ENCODE results near the gene PLAGL2. TPM values are rescaled to one million over a fixed set of nuclear protein-coding genes. Genes with fewer than 3 reads are reported as not detected.

The PLAGL2 gene
- total RNA-seq, 1 experiment from 2014 or later = 96.1 TPM

DNA sequence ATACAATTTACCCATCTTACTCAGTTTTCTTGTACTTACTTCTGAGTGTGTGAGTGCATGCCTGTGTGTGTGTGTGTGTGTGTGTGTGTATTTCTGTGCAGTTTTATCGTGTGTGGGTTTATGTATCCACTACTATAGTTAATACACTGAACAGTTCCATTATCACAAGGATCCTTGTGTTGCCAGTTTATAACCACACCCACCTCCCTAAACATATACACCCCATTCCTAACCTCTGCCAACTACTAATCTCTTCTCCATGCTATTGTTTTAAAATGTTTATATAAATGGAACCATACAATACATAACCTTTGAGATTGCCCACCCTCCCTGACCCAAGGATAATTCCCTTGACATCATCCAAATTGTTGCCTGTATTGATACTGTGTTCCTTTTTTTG is 18.8 kb upstream of the PLAGL2 start:
- Histone ChIP-seq H3K9me3 (no peaks in the 10 kb centered on the region), H3K27me3 (replicated peaks; ENCODE audit: control insufficient read depth, insufficient read depth, low read length) (no peaks in the 10 kb centered on the region), H3K4me1 (peaks cover 57% of the 10 kb centered on the region), H3K4me3 (ENCODE audit: low read depth, low read length) (no peak overlapping the region), H3K36me3 (ENCODE audit: control insufficient read depth, insufficient read depth, low read length) (peaks cover 25% of the 10 kb centered on the region)
- no peaks in the 10 kb centered on the region for H3K9me3 Mint-ChIP-seq (ENCODE audit: unreplicated experiment)
- no TSS peak for BruUV-seq (replicated peaks)
- H3K36me3 Mint-ChIP-seq (ENCODE audit: insufficient read depth, unreplicated experiment) = peaks cover 94% of the 10 kb centered on the region
- peaks cover 59% of the 10 kb centered on the region for H3K4me1 Mint-ChIP-seq (ENCODE audit: low read depth, unreplicated experiment)
- DNase-seq = no peak
- H3K27me3 Mint-ChIP-seq (ENCODE audit: insufficient read depth, unreplicated experiment) = no peaks in the 10 kb centered on the region
- CTCF ChIA-PET = no interaction called here
- peak overlapping the region; percentile 99 for H3K27ac Mint-ChIP-seq (ENCODE audit: unreplicated experiment)
- POLR2A ChIA-PET = interaction anchor here (1.2 to 2.1 kb wide), 3 partner anchors 18 to 28 kb away, joined by 3 to 13 read pairs (median 3); partner anchors contain the start of gene POFUT1
- no peak for TF ChIP-seq CTCF (IDR thresholded peaks at IDR 0.05; ENCODE audit: insufficient read depth in 1 of 2, low read depth in 1 of 2, low read length in 1 of 2, severe bottlenecking in 1 of 2, unreplicated experiment in 1 of 2)
- intact Hi-C loops (cut with micrococcal nuclease; ENCODE audit: unreplicated experiment) = loop anchor here (5.0 kb wide), 1 partner anchor 514 kb away; no protein-coding TSS in a partner anchor
- peak overlapping the region; percentile 59 for H3K4me3 Mint-ChIP-seq (ENCODE audit: unreplicated experiment)

DNA sequence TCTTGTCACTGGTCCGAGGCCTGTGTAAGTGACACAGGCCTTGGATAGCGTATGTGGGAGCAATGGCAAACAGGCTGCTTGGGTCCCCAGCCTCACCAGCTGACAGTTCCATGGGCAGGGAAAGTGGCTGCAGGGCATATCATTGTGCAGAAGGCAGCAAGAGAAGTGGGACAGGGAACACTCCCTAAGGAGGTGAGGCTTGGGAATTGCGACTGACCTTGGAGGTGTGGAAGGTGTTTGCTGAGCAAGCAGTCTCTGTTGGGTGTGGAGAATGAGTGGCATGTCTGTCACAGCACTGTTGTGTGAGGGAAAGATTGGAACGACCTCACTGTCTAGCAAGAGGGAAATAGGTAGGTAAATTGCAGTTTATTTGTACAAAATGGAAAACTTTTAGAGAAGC is 16.9 kb upstream of the PLAGL2 start:
- no peaks in the 10 kb centered on the region for H3K9me3 Mint-ChIP-seq (ENCODE audit: unreplicated experiment)
- Histone ChIP-seq H3K4me1 (peaks cover 52% of the 10 kb centered on the region), H3K36me3 (ENCODE audit: control insufficient read depth, insufficient read depth, low read length) (peaks cover 18% of the 10 kb centered on the region), H3K9me3 (no peaks in the 10 kb centered on the region), H3K27me3 (replicated peaks; ENCODE audit: control insufficient read depth, insufficient read depth, low read length) (no peaks in the 10 kb centered on the region), H3K4me3 (ENCODE audit: low read depth, low read length) (no peak overlapping the region)
- no peaks in the 10 kb centered on the region for H3K27me3 Mint-ChIP-seq (ENCODE audit: insufficient read depth, unreplicated experiment)
- peaks cover 49% of the 10 kb centered on the region for H3K4me1 Mint-ChIP-seq (ENCODE audit: low read depth, unreplicated experiment)
- intact Hi-C loops (cut with micrococcal nuclease; ENCODE audit: unreplicated experiment) = no loop called here
- peaks cover 90% of the 10 kb centered on the region for H3K36me3 Mint-ChIP-seq (ENCODE audit: insufficient read depth, unreplicated experiment)
- POLR2A ChIA-PET = no interaction called here
- CTCF ChIA-PET = no interaction called here
- peak overlapping the region; percentile 99 for H3K27ac Mint-ChIP-seq (ENCODE audit: unreplicated experiment)
- no peak for TF ChIP-seq CTCF (IDR thresholded peaks at IDR 0.05; ENCODE audit: insufficient read depth in 1 of 2, low read depth in 1 of 2, low read length in 1 of 2, severe bottlenecking in 1 of 2, unreplicated experiment in 1 of 2)
- DNase-seq = peak; percentile 68 to 83
- no TSS peak for BruUV-seq (replicated peaks)
- H3K4me3 Mint-ChIP-seq (ENCODE audit: unreplicated experiment) = peak overlapping the region; percentile 8

GRCh38 chr20:32218156-32218900 is 10.8 kb upstream of the PLAGL2 start:
- peaks cover 82% of the 10 kb centered on the region for H3K36me3 Mint-ChIP-seq (ENCODE audit: insufficient read depth, unreplicated experiment)

More at GRCh38 chr20:32218156-32218900, 10.8 kb upstream of the PLAGL2 start:
- H3K27ac Mint-ChIP-seq (ENCODE audit: unreplicated experiment) = peak overlapping the region; percentile 0
- Histone ChIP-seq H3K4me3 (ENCODE audit: low read depth, low read length) (no peak overlapping the region), H3K36me3 (ENCODE audit: control insufficient read depth, insufficient read depth, low read length) (peaks cover 23% of the 10 kb centered on the region), H3K4me1 (peaks cover 11% of the 10 kb centered on the region), H3K27me3 (replicated peaks; ENCODE audit: control insufficient read depth, insufficient read depth, low read length) (no peaks in the 10 kb centered on the region), H3K9me3 (no peaks in the 10 kb centered on the region)
- intact Hi-C loops (cut with micrococcal nuclease; ENCODE audit: unreplicated experiment) = no loop called here
- DNase-seq = no peak
- no peaks in the 10 kb centered on the region for H3K9me3 Mint-ChIP-seq (ENCODE audit: unreplicated experiment)
- H3K4me1 Mint-ChIP-seq (ENCODE audit: low read depth, unreplicated experiment) = no peaks in the 10 kb centered on the region
- no peak overlapping the region for H3K4me3 Mint-ChIP-seq (ENCODE audit: unreplicated experiment)
- CTCF ChIA-PET = interaction anchor here (0.5 kb wide), 1 partner anchor 9 kb away, joined by 3 read pairs; no protein-coding TSS in a partner anchor
- no TSS peak for BruUV-seq (replicated peaks)
- no peaks in the 10 kb centered on the region for H3K27me3 Mint-ChIP-seq (ENCODE audit: insufficient read depth, unreplicated experiment)
- TF ChIP-seq CTCF (IDR thresholded peaks at IDR 0.05; ENCODE audit: insufficient read depth in 1 of 2, low read depth in 1 of 2, low read length in 1 of 2, severe bottlenecking in 1 of 2, unreplicated experiment in 1 of 2) = no peak
- POLR2A ChIA-PET = interaction anchor here (0.5 to 2.3 kb wide), 2 partner anchors 9 to 88 kb away, joined by 5 to 13 read pairs; no protein-coding TSS in a partner anchor
